GM12878 (cell line): ENCODE measurements around the gene DHDDS. TPM values are rescaled to one million over a fixed set of nuclear protein-coding genes. Genes with fewer than 3 reads are reported as not detected.

ENCODE experiments used
- ATAC-seq: fragments of 200-7000 bp; cut with Tn5 transposase; 3 replicates; pipeline ENCODE4 v1.9.1; 2020; ENCODE audit warnings: mild to moderate bottlenecking, moderate library complexity
- BruUV-seq: library from RNA; stranded (reverse); fragments of 400-500 nt; replicated peaks from 2 replicates; lab custom pipeline; 2021; lab: Mats Ljungman, UMichigan
- CTCF ChIA-PET: fragments of 300-600 bp; sonication (Branson Sonifier 250); formaldehyde crosslinking; extraction: SDS; loops from one replicate; lab custom pipeline; 2021; ENCODE audit warnings: inconsistent platforms; lab: Yijun Ruan, JAX
- POLR2A ChIA-PET: fragments of 350-600 bp; formaldehyde crosslinking; extraction: SDS; loops from one replicate; lab custom pipeline; 2021; ENCODE audit warnings: inconsistent platforms; lab: Charles Lee
- RAD21 ChIA-PET: fragments of 300-600 bp; sonication (Branson Sonifier 250); formaldehyde crosslinking; loops from one replicate; lab custom pipeline; 2023; ENCODE audit warnings: antibody characterized with exemption; ENCODE audit not compliant: unreplicated experiment; lab: Charles Lee
- SMC1A ChIA-PET: fragments of 300-600 bp; sonication (Branson Sonifier 250); formaldehyde crosslinking; loops from one replicate; lab custom pipeline; 2023; ENCODE audit not compliant: unreplicated experiment, uncharacterized antibody; lab: Charles Lee
- DNase-seq: peaks from one replicate; pipeline ENCODE4 v3.0.0-alpha.2; 2011; ENCODE audit warnings: low read depth, low spot score
- FAIRE-seq: peaks from 3 replicates; lab custom pipeline; 2011; peaks lifted over from hg19 to GRCh38; lab: Jason Lieb, UNC
- H2AFZ ChIP-seq: 2 replicates; pipeline ENCODE4 v1.6.0; 2011; ENCODE audit warnings: low read depth, low read length, control low read depth; ENCODE audit not compliant: control insufficient read depth
- H3K27ac ChIP-seq: 2 replicates; pipeline ENCODE4 v1.5.1; 2011; ENCODE audit warnings: control low read depth; ENCODE audit not compliant: control insufficient read depth, insufficient read depth
- H3K27me3 ChIP-seq, 2 experiments: replicated peaks in 1 of 2; 2 replicates each; pipeline versions ENCODE4 v1.6.0 to v1.6.1; 2011; ENCODE audit warnings: low read length in 1 of 2; ENCODE audit not compliant: control insufficient read depth in 2 of 2, insufficient read depth in 2 of 2
- H3K36me3 ChIP-seq, 2 experiments: 2 replicates each; pipeline ENCODE4 v1.5.1; 2011; ENCODE audit warnings: low read length in 1 of 2; ENCODE audit not compliant: control insufficient read depth in 2 of 2, insufficient read depth in 2 of 2
- H3K4me1 ChIP-seq: 2 replicates; pipeline ENCODE4 v1.6.1; 2011; ENCODE audit warnings: mild to moderate bottlenecking, low read length, moderate library complexity, mixed read lengths; ENCODE audit not compliant: control insufficient read depth, insufficient read depth
- H3K4me2 ChIP-seq: 2 replicates; pipeline ENCODE4 v1.6.0; 2011; ENCODE audit warnings: control low read depth; ENCODE audit not compliant: control insufficient read depth, insufficient read depth
- H3K4me3 ChIP-seq: fragments of 200-600 bp; sonication (generic); 2 replicates; pipeline ENCODE4 v1.5.1; 2016
- H3K79me2 ChIP-seq: 2 replicates; pipeline ENCODE4 v1.6.0; 2011; ENCODE audit warnings: low read length; ENCODE audit not compliant: control insufficient read depth, insufficient read depth
- H3K9ac ChIP-seq: 2 replicates; pipeline ENCODE4 v1.8.0; 2011; ENCODE audit warnings: low read length, control low read depth, mixed read lengths; ENCODE audit not compliant: control insufficient read depth, insufficient read depth
- H3K9me3 ChIP-seq: replicated peaks from 3 replicates; pipeline ENCODE4 v1.5.1; 2011; ENCODE audit warnings: mild to moderate bottlenecking, low read length; ENCODE audit not compliant: control insufficient read depth, insufficient read depth
- H4K20me1 ChIP-seq: 2 replicates; pipeline ENCODE4 v1.6.0; 2011; ENCODE audit not compliant: control insufficient read depth, insufficient read depth
- ASH2L ChIP-seq: fragments of 300-600, 200-600 bp; sonication (generic); IDR thresholded peaks from 2 replicates; pipeline ENCODE4 v1.6.1; 2017; ENCODE audit warnings: low read depth, mild to moderate bottlenecking, borderline replicate concordance
- BACH1 ChIP-seq: fragments of 450-650 bp; IDR thresholded peaks from 2 replicates; pipeline ENCODE4 v1.6.1; 2017; ENCODE audit warnings: mild to moderate bottlenecking, borderline replicate concordance
- FOXK2 ChIP-seq: fragments of 450-650 bp; IDR thresholded peaks from 2 replicates; pipeline ENCODE4 v1.6.1; 2017; ENCODE audit warnings: mild to moderate bottlenecking, moderate library complexity
- MEF2A ChIP-seq: IDR thresholded peaks from 2 replicates; pipeline ENCODE4 v1.6.1; 2011; ENCODE audit warnings: low read depth, mild to moderate bottlenecking, low read length, moderate library complexity; ENCODE audit not compliant: insufficient read depth
- MTA3 ChIP-seq: IDR thresholded peaks from 2 replicates; pipeline ENCODE4 v1.6.1; 2012; ENCODE audit warnings: low read length, inconsistent platforms, borderline replicate concordance
- NFYB ChIP-seq: IDR thresholded peaks from 2 replicates; pipeline ENCODE4 v1.6.1; 2011; ENCODE audit warnings: low read depth, mild to moderate bottlenecking, low read length, improper control_type of control experiment, moderate library complexity; ENCODE audit not compliant: insufficient read depth
- POLR2AphosphoS5 ChIP-seq: IDR thresholded peaks from 2 replicates; pipeline ENCODE4 v1.6.1; 2011; ENCODE audit warnings: mild to moderate bottlenecking, low read length, inconsistent platforms
- RCOR1 ChIP-seq: conservative IDR thresholded peaks from 2 replicates; pipeline ENCODE4 v1.6.1; 2012; ENCODE audit warnings: low read depth, low read length, improper control_type of control experiment
- RELA ChIP-seq: fragments of 450-650 bp; IDR thresholded peaks from 2 replicates; pipeline ENCODE4 v1.8.0; 2014; ENCODE audit warnings: borderline replicate concordance; ENCODE audit not compliant: partially characterized antibody
- SP1 ChIP-seq: IDR thresholded peaks from one replicate; pipeline ENCODE4 v1.6.1; 2011; ENCODE audit warnings: low read depth, low read length
- SUPT20H ChIP-seq: IDR thresholded peaks from 2 replicates; pipeline ENCODE4 v1.6.1; 2011; ENCODE audit warnings: low read depth, mild to moderate bottlenecking, low read length, moderate library complexity, borderline replicate concordance; ENCODE audit not compliant: control insufficient read depth
- TCF12 ChIP-seq: IDR thresholded peaks from 2 replicates; pipeline ENCODE4 v1.6.1; 2011; ENCODE audit warnings: low read depth, mild to moderate bottlenecking, low read length
- whole genome bisulfite sequencing: methylation state at CpG from one replicate; pipeline ENCODE4 v1.1.6; 2016; ENCODE audit warnings: low lambda C conversion rate; ENCODE audit not compliant: insufficient replicate concordance, insufficient coverage; ENCODE audit errors: missing lambda C conversion rate; 5-methylcytosine and 5-hydroxymethylcytosine counted together
- in situ Hi-C: fragments of 300-500 bp; cut with MboI; formaldehyde crosslinking; loops from 9 replicates; pipeline ENCODE4 v1.14.3; 2018; ENCODE audit warnings: mixed read lengths
- intact Hi-C: fragments of 100-400 bp; cut with micrococcal nuclease; formaldehyde crosslinking; loops from one replicate; pipeline ENCODE4 v1.14.2; 2022; ENCODE audit not compliant: unreplicated experiment
- polyA plus RNA-seq, 11 experiments: library from polyadenylated mRNA; depleted of rRNA in 4 of 11; unstranded in 6 of 11; stranded (reverse) in 5 of 11; fragments of >200 nt; fragmentation: Nextera tagmentation in 4 of 11; fragmentation: Illumina TruSeq in 1 of 11; extraction: Ambion mirVana in 4 of 11; extraction: Trizol in 1 of 11; gene quantifications; 1 replicate in 1 of 11; 2 replicates in 10 of 11; pipeline versions ENCODE4 v1.2.1 to v1.2.3, GENCODE V29; 2011 to 2016; ENCODE audit warnings: inconsistent platforms in 2 of 11, missing spikeins in 2 of 11, low read depth in 1 of 11
- total RNA-seq, 4 experiments: library from RNA; depleted of rRNA in 3 of 4; stranded (reverse); fragments of >200 nt in 3 of 4; fragmentation: Illumina TruSeq in 1 of 4; extraction: Trizol in 1 of 4; gene quantifications; 2 replicates each; pipeline versions ENCODE4 v1.2.1 to v1.2.3, GENCODE V29; 2013 to 2021
- TF ChIP-seq, protein P1 (sequence below): fragments of 450-650 bp; IDR thresholded peaks from 2 replicates; pipeline ENCODE4 v1.6.1; 2017; ENCODE audit warnings: borderline replicate concordance

Gene DHDDS
- total and polyA plus RNA-seq, 10 of the 15 experiments (the other 5 are each of a cell fraction or from before 2014, with no cell fraction given) = 22.7 to 47.5 (median 36.4) TPM

DNA sequence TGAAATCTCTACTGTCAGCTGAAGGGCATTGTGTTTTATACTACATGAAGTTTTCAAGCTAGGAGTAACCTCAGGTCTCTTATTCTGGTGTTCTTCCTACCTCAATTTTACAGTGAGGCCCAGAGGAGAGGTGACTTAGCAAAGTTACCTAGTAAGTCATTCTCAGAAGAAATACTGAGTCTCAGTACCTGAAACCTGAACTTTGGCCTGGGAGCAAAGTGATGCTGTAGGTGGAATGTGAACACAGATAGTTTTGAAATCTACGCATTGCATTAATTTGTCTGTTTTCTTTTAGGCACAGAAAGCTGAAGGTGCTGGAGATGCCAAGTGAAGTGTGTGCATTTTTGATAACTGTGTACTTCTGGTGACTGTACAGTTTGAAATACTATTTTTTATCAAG lies 42.7 kb downstream of the DHDDS start (continued):
- TF ChIP-seq ASH2L (no peak), SUPT20H (no peak), RELA (no peak), BACH1 (no peak), FOXK2 (no peak), RCOR1 (no peak), MTA3 (no peak)
- TF ChIP-seq, protein P1, sequence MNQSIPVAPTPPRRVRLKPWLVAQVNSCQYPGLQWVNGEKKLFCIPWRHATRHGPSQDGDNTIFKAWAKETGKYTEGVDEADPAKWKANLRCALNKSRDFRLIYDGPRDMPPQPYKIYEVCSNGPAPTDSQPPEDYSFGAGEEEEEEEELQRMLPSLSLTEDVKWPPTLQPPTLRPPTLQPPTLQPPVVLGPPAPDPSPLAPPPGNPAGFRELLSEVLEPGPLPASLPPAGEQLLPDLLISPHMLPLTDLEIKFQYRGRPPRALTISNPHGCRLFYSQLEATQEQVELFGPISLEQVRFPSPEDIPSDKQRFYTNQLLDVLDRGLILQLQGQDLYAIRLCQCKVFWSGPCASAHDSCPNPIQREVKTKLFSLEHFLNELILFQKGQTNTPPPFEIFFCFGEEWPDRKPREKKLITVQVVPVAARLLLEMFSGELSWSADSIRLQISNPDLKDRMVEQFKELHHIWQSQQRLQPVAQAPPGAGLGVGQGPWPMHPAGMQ = no peak

DNA sequence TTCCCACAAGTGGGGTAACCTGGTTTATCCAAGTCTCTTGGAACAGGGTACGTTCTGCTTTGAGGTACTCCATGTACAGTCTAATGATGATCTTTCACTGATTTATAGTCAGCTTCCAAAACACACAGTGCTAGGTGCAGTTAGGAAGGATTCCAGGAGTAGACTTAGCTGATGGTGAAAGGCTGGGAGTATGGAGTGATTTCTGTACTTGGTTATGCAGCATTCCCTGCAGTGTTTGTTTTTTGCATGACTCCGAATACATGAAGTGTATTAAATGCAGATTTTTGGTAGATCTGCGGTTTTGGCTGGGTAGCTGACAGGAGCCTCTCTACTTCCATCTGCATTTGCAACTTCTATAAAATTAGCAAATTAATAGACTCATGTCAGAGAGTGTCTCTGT lies 43.9 kb downstream of the DHDDS start:
- Histone ChIP-seq H4K20me1 (no peaks in the 10 kb centered on the region; the same call in 1 of the 2 replicates), H3K4me3 (no peak overlapping the region), H3K9ac (no peak overlapping the region)
- POLR2A ChIA-PET = no interaction called here
- in situ Hi-C loops = no loop called here
- BruUV-seq = no TSS peak
- SMC1A ChIA-PET = no interaction called here
- TF ChIP-seq POLR2AphosphoS5 (peak; percentile 37; the same call in 1 of the 2 replicates), SP1 (no peak), NFYB (no peak), TCF12 (no peak), MEF2A (no peak)
- TF ChIP-seq, all 136 proteins: peak for 1
- DNase-seq = no peak
- H3K27ac ChIP-seq = no peak overlapping the region
- H2AFZ ChIP-seq = no peak overlapping the region
- 84% methylated on average over 3 of the region's 3 CpGs for WGBS
- H3K4me2 ChIP-seq = no peak overlapping the region
- ATAC-seq = no peak
- H3K36me3 ChIP-seq = peaks cover 8 to 32% of the 10 kb centered on the region in 2 experiments
- ChIA-PET RAD21 (no interaction called here), CTCF (no interaction called here)
- H3K79me2 ChIP-seq = peaks cover 25% of the 10 kb centered on the region
- H3K27me3 ChIP-seq = no peaks in the 10 kb centered on the region
- H3K9me3 ChIP-seq = no peaks in the 10 kb centered on the region
- intact Hi-C loops = no loop called here
- FAIRE-seq = no peak
- H3K4me1 ChIP-seq = peaks cover 14% of the 10 kb centered on the region
